H1 (cell line): ENCODE results near the gene RGS13. TPM values are rescaled to one million over a fixed set of nuclear protein-coding genes. Genes with fewer than 3 reads are reported as not detected.

ENCODE experiments used
- CREB1 ChIP-seq: IDR thresholded peaks from 2 replicates; pipeline ENCODE4 v1.6.1; 2012; ENCODE audit warnings: inconsistent platforms
- NRF1 ChIP-seq: IDR thresholded peaks from 2 replicates; pipeline ENCODE4 v1.6.1; 2011; ENCODE audit warnings: mild to moderate bottlenecking, low read depth, low read length, improper control_type of control experiment
- PHF8 ChIP-seq: fragments of 200-600 bp; sonication (generic); conservative IDR thresholded peaks from 2 replicates; pipeline ENCODE4 v1.7.1; 2012; ENCODE audit warnings: low read depth, mild to moderate bottlenecking, inconsistent platforms, low read length, moderate library complexity
- polyA plus RNA-seq, 7 experiments: library from polyadenylated mRNA; depleted of rRNA in 3 of 7; stranded (reverse) in 5 of 7; unstranded in 2 of 7; fragments of >200 nt in 5 of 7; fragments of 200-250 nt in 2 of 7; gene quantifications; 1 replicate in 5 of 7; 2 replicates in 1 of 7; 4 replicates in 1 of 7; pipeline versions ENCODE4 v1.2.1 to v1.2.3, GENCODE V29; 2011 to 2013; ENCODE audit warnings: missing spikeins in 2 of 7, mixed read lengths in 2 of 7
- total RNA-seq: library from RNA; stranded (reverse); fragmentation: NEBNext Ultra II Directional; extraction: Animal tissue kit (Norgen Biotek cat#: 25700); gene quantifications from 2 replicates; pipeline ENCODE4 v1.2.1, GENCODE V29; 2021
- TF ChIP-seq, protein P1 (sequence below), 3 experiments: IDR thresholded peaks; 1 replicate in 2 of 3; 2 replicates in 1 of 3; pipeline versions ENCODE4 v1.5.1 to v1.6.1; 2011; ENCODE audit warnings: low read length in 3 of 3, mild to moderate bottlenecking in 3 of 3, inconsistent platforms in 2 of 3, low read depth in 1 of 3, moderate library complexity in 1 of 3; ENCODE audit not compliant: insufficient read depth in 1 of 3; ENCODE audit errors: control extremely low read depth in 1 of 3

Gene RGS13
- total and polyA plus RNA-seq, 2 of the 8 experiments (the other 6 are each of a cell fraction or from before 2014, with no cell fraction given): not detected

DNA sequence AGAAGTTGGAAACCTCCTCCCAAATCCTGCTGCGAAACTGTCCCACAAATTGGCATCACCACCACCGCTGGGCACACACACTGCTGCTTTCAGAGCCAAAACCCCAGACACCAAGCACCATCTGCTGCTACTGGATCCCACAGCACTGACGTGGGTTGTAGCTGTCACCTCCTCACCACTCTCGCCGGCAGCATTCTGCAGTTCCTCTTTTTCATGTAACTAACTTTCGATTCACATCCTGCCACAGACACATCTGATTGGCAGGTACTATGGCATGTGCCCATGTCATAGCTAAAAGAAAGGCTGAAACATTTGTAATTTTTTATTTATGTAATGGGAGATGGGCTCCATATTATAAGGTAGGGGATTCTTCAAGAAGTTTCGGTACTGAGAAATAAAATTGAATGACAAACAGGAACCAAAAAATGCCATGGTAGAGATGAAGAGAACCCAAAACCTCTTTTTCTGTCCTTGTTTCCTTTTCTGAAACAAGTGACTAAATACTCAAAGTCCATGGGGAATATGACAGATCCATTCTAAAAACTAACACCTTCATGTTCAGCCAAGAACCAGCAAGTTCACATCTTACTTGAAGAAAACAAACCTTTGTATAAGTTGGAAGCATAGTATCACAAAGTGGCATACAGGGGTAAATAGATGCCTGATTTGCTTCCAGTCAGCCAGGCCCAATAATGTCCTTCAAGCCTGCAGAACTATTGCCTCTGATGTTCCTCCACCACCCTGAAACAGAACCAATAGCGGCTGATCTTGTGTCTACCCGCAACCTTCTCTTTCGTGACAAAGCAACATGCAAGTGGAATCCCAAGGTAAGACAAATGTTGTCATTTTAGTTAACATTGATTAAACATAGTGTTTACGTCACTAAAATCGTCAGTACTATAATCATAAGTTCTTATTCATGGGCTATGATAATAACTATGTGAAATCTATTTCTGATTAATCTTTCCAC, 26.6 kb upstream of the RGS13 start (continued):
- TF ChIP-seq, protein P1, sequence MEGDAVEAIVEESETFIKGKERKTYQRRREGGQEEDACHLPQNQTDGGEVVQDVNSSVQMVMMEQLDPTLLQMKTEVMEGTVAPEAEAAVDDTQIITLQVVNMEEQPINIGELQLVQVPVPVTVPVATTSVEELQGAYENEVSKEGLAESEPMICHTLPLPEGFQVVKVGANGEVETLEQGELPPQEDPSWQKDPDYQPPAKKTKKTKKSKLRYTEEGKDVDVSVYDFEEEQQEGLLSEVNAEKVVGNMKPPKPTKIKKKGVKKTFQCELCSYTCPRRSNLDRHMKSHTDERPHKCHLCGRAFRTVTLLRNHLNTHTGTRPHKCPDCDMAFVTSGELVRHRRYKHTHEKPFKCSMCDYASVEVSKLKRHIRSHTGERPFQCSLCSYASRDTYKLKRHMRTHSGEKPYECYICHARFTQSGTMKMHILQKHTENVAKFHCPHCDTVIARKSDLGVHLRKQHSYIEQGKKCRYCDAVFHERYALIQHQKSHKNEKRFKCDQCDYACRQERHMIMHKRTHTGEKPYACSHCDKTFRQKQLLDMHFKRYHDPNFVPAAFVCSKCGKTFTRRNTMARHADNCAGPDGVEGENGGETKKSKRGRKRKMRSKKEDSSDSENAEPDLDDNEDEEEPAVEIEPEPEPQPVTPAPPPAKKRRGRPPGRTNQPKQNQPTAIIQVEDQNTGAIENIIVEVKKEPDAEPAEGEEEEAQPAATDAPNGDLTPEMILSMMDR (IDR thresholded peaks at IDR 0.05; ENCODE audit: control extremely low read depth in 1 of 3, insufficient read depth in 1 of 3, low read depth in 1 of 3, low read length in 3 of 3): no peak
- no peak for TF ChIP-seq PHF8
- TF ChIP-seq NRF1: no peak
- TF ChIP-seq CREB1: no peak
